GM12801 (cell line): Measurements from ENCODE around the gene CMC2.

ENCODE experiments used
- TF ChIP-seq, protein P1 (sequence below): IDR thresholded peaks from one replicate; pipeline ENCODE4 v1.5.1; 2011; ENCODE audit warnings: control low read depth; ENCODE audit not compliant: insufficient read length; ENCODE audit errors: extremely low read depth

Gene CMC2

GRCh38 chr16:80938004-80938878 is 68.4 kb downstream of the CMC2 start:
- TF ChIP-seq, protein P1, sequence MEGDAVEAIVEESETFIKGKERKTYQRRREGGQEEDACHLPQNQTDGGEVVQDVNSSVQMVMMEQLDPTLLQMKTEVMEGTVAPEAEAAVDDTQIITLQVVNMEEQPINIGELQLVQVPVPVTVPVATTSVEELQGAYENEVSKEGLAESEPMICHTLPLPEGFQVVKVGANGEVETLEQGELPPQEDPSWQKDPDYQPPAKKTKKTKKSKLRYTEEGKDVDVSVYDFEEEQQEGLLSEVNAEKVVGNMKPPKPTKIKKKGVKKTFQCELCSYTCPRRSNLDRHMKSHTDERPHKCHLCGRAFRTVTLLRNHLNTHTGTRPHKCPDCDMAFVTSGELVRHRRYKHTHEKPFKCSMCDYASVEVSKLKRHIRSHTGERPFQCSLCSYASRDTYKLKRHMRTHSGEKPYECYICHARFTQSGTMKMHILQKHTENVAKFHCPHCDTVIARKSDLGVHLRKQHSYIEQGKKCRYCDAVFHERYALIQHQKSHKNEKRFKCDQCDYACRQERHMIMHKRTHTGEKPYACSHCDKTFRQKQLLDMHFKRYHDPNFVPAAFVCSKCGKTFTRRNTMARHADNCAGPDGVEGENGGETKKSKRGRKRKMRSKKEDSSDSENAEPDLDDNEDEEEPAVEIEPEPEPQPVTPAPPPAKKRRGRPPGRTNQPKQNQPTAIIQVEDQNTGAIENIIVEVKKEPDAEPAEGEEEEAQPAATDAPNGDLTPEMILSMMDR, result no peak

- TF ChIP-seq, protein P1, result no peak
Observed at GRCh38 chr16:80936410-80936809, 70.3 kb downstream of the CMC2 start.

GRCh38 chr16:80935691-80936090 is 71.0 kb downstream of the CMC2 start:
- TF ChIP-seq, protein P1, result no peak

GRCh38 chr16:80932708-80933095 is 74.0 kb downstream of the CMC2 start:
- TF ChIP-seq, protein P1, result no peak

DNA sequence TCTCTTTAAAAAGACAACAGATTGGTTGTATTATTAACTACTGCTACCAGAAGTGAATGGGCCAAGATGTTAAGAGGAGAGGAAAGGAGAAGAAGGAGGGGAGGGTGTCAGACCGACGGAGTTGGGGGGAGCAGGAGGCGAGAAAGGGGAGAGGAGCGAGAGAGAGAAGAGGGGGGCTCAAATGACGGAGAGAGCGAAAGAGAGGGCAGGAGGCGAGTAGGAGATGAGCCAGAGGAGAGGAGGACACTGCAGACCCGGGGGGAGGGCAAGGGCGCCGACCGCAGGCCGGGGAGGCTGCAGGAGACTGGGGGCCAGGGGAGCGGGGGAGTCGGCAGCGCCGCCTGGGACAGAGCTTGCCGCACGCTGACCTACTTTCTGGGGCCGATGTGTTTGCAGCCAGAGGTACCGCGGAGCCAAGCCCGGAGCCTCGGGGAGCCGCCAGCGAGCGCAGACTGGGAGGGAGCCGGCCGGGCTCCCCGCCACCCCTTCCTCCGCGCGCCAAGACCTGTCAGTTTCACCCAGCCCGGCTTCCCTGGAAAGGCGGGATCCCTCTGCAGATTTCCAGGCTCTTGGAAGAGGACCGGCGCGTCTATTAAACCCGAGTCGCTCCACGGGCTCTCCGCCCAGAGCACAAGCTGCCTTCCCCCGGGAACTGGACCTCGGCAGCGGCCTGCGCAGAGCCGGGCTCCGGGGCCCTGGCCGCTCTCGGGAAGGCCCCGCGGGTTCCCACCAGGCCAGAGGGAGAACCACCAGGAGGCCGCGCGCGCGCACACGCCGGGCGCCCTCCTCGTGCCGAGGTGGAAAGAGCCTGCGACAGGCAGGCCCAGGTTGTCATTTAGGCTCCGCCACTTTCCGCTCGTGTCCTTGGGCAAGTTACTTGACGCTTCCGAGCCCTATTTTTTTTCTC is 74.6 kb downstream of the CMC2 start:
- TF ChIP-seq, protein P1, result no peak

DNA sequence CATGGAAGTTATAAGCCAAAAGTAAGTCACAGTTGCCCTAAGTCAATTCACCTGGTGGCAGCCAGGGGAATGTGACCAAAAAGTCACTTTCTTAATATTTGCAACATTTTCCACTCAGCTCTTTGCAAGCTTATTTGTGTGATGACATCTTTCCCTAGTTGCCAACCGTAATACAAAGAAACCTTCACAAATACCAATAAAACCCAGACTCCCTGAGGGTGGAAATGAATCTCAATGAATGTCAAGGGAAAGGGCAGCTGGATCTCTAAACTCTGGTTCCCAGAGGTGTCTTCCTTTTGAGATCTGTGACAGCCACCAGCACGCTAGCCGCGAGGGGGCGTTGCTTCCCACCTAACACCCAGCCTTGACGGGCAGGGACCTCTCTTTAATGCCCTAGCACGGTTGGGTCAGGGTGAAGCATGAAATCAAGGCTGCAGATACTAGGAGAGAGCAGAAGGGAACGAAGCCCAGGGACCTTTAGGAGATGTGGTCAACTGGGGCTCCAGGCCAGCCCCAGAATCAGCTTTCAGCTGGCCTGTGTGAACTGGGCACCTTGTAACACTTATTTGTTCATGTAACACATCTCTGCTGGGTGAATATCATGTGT is 82.2 kb downstream of the CMC2 start:
- TF ChIP-seq, protein P1, result no peak

- TF ChIP-seq, protein P1, result no peak
Observed at GRCh38 chr16:80923356-80923755, 83.3 kb downstream of the CMC2 start.
